Measurements from ENCODE around the gene PRPF4.
"Not testable (repeated sequence)": the region's sequence is repeated elsewhere in the genome, so short reads cannot be mapped to it uniquely, and the experiment has no call there.

Gene PRPF4

GRCh38 chr9:113281356-113281755 lies 5.9 kb downstream of the PRPF4 start:
- H4K20me1 ChIP-seq (ENCODE audit: insufficient read depth, low read length): no peaks in the 10 kb centered on the region
- H3K4me1 ChIP-seq (ENCODE audit: low read length): peaks cover 3% of the 10 kb centered on the region

GRCh38 chr9:113289091-113289490 lies 13.6 kb downstream of the PRPF4 start:
- Histone ChIP-seq H3K27me3 (replicated peaks; ENCODE audit: insufficient read depth, low read length) (no peaks in the 10 kb centered on the region), H3K4me3 (ENCODE audit: low read length) (no peak overlapping the region), H2AFZ (ENCODE audit: low read length) (no peak overlapping the region), H3K79me2 (ENCODE audit: low read length) (0 out of 2 replicates have a peak, but pooled peaks cover 3% of the 10 kb centered on the region), H3K27ac (ENCODE audit: low read length) (no peak overlapping the region), H3K4me1 (ENCODE audit: low read length) (no peaks in the 10 kb centered on the region), H4K20me1 (ENCODE audit: insufficient read depth, low read length) (no peaks in the 10 kb centered on the region), H3F3A (ENCODE audit: insufficient read depth, low read length) (no peaks in the 10 kb centered on the region), H3K9me3 (replicated peaks; ENCODE audit: insufficient read depth, low read length) (no peaks in the 10 kb centered on the region), H3K9me2 (replicated peaks; ENCODE audit: insufficient read depth, low read length) (no peaks in the 10 kb centered on the region), H3K36me3 (replicated peaks; ENCODE audit: insufficient read depth, low read length) (peaks cover 34% of the 10 kb centered on the region), H3K9ac (ENCODE audit: low read length) (no peak overlapping the region), H3K4me2 (ENCODE audit: low read depth, low read length) (no peak overlapping the region)
- DNase-seq: no peak
- TF ChIP-seq EZH2 (optimal IDR thresholded peaks at IDR 0.05; ENCODE audit: low read depth, low read length): no peak

More at GRCh38 chr9:113281356-113281755, 5.9 kb downstream of the PRPF4 start:
- Histone ChIP-seq H3K4me2 (ENCODE audit: low read depth, low read length) (no peak overlapping the region), H3K4me3 (ENCODE audit: low read length) (no peak overlapping the region), H3K27me3 (replicated peaks; ENCODE audit: insufficient read depth, low read length) (no peaks in the 10 kb centered on the region), H3F3A (ENCODE audit: insufficient read depth, low read length) (no peaks in the 10 kb centered on the region), H3K9ac (ENCODE audit: low read length) (no peak overlapping the region), H3K79me2 (ENCODE audit: low read length) (peaks cover 44% of the 10 kb centered on the region), H3K27ac (ENCODE audit: low read length) (no peak overlapping the region), H2AFZ (ENCODE audit: low read length) (no peak overlapping the region), H3K9me2 (replicated peaks; ENCODE audit: insufficient read depth, low read length) (no peaks in the 10 kb centered on the region), H3K9me3 (replicated peaks; ENCODE audit: insufficient read depth, low read length) (no peaks in the 10 kb centered on the region), H3K36me3 (replicated peaks; ENCODE audit: insufficient read depth, low read length) (peaks cover 40% of the 10 kb centered on the region)
- TF ChIP-seq EZH2 (optimal IDR thresholded peaks at IDR 0.05; ENCODE audit: low read depth, low read length) (no peak), EZH2phosphoT487 (IDR thresholded peaks at IDR 0.05; ENCODE audit: low read length) (no peak)
- DNase-seq: no peak

GRCh38 chr9:113290052-113290607 lies 14.7 kb downstream of the PRPF4 start:
- Histone ChIP-seq H3K4me3 (ENCODE audit: low read length) (no peak overlapping the region), H2AFZ (ENCODE audit: low read length) (no peak overlapping the region), H3K36me3 (replicated peaks; ENCODE audit: insufficient read depth, low read length) (peaks cover 34% of the 10 kb centered on the region), H3K27me3 (replicated peaks; ENCODE audit: insufficient read depth, low read length) (no peaks in the 10 kb centered on the region), H3K4me2 (ENCODE audit: low read depth, low read length) (no peak overlapping the region), H3K9me2 (replicated peaks; ENCODE audit: insufficient read depth, low read length) (no peaks in the 10 kb centered on the region), H3K27ac (ENCODE audit: low read length) (no peak overlapping the region), H4K20me1 (ENCODE audit: insufficient read depth, low read length) (no peaks in the 10 kb centered on the region), H3K9ac (ENCODE audit: low read length) (no peak overlapping the region), H3K9me3 (replicated peaks; ENCODE audit: insufficient read depth, low read length) (no peaks in the 10 kb centered on the region), H3K79me2 (ENCODE audit: low read length) (0 out of 2 replicates have a peak, but pooled peaks cover 3% of the 10 kb centered on the region), H3K4me1 (ENCODE audit: low read length) (no peaks in the 10 kb centered on the region), H3F3A (ENCODE audit: insufficient read depth, low read length) (no peaks in the 10 kb centered on the region)
- TF ChIP-seq CTCF (IDR thresholded peaks at IDR 0.05; ENCODE audit: low read length) (no peak), EZH2phosphoT487 (IDR thresholded peaks at IDR 0.05; ENCODE audit: low read length) (no peak), EZH2 (optimal IDR thresholded peaks at IDR 0.05; ENCODE audit: low read depth, low read length) (no peak)
- no peak for DNase-seq

GRCh38 chr9:113293285-113293878 lies 17.9 kb downstream of the PRPF4 start:
- no peaks in the 10 kb centered on the region for H3K9me3 ChIP-seq (replicated peaks; ENCODE audit: insufficient read depth, low read length)
- no peak for DNase-seq
- no peaks in the 10 kb centered on the region for H3K9me2 ChIP-seq (replicated peaks; ENCODE audit: insufficient read depth, low read length)
- no peak overlapping the region for H3K4me3 ChIP-seq (ENCODE audit: low read length)
- peaks cover 17% of the 10 kb centered on the region for H3K36me3 ChIP-seq (replicated peaks; ENCODE audit: insufficient read depth, low read length)
- TF ChIP-seq EZH2phosphoT487 (IDR thresholded peaks at IDR 0.05; ENCODE audit: low read length) (no peak), CTCF (IDR thresholded peaks at IDR 0.05; ENCODE audit: low read length) (no peak), EZH2 (optimal IDR thresholded peaks at IDR 0.05; ENCODE audit: low read depth, low read length) (no peak)
- H3K4me1 ChIP-seq (ENCODE audit: low read length): peaks cover 2% of the 10 kb centered on the region
- H4K20me1 ChIP-seq (ENCODE audit: insufficient read depth, low read length): no peaks in the 10 kb centered on the region
- H3K27ac ChIP-seq (ENCODE audit: low read length): no peak overlapping the region
- H3K27me3 ChIP-seq (replicated peaks; ENCODE audit: insufficient read depth, low read length): no peaks in the 10 kb centered on the region
- 0 out of 2 replicates have a peak, but pooled peaks cover 3% of the 10 kb centered on the region for H3K79me2 ChIP-seq (ENCODE audit: low read length)
- no peak overlapping the region for H2AFZ ChIP-seq (ENCODE audit: low read length)
- peaks cover 5% of the 10 kb centered on the region; the same call in 1 of the 2 replicates for H3F3A ChIP-seq (ENCODE audit: insufficient read depth, low read length)
- no peak overlapping the region for H3K9ac ChIP-seq (ENCODE audit: low read length)
- H3K4me2 ChIP-seq (ENCODE audit: low read depth, low read length): no peak overlapping the region

- H3K27ac ChIP-seq (ENCODE audit: low read length); H3K4me3 ChIP-seq (ENCODE audit: low read length); H3K9me3 ChIP-seq (replicated peaks; ENCODE audit: insufficient read depth, low read length): not testable (repeated sequence)
Measured at GRCh38 chr9:113296247-113296646, 20.8 kb downstream of the PRPF4 start.

More at GRCh38 chr9:113296247-113296646, 20.8 kb downstream of the PRPF4 start:
- not testable (repeated sequence) for H3K4me2 ChIP-seq (ENCODE audit: low read depth, low read length); DNase-seq; H3K9ac ChIP-seq (ENCODE audit: low read length); H3K9me2 ChIP-seq (replicated peaks; ENCODE audit: insufficient read depth, low read length); H4K20me1 ChIP-seq (ENCODE audit: insufficient read depth, low read length); H3K79me2 ChIP-seq (ENCODE audit: low read length); H3K36me3 ChIP-seq (replicated peaks; ENCODE audit: insufficient read depth, low read length); H3K27me3 ChIP-seq (replicated peaks; ENCODE audit: insufficient read depth, low read length); H2AFZ ChIP-seq (ENCODE audit: low read length)
- Histone ChIP-seq H3K4me1 (ENCODE audit: low read length) (peaks cover 29% of the 10 kb centered on the region), H3F3A (ENCODE audit: insufficient read depth, low read length) (peaks cover 23% of the 10 kb centered on the region)

Data from MM.1S (cell line).